ENCODE data around the gene SRGAP1. TPM values are rescaled to one million over a fixed set of nuclear protein-coding genes. Genes with fewer than 3 reads are reported as not detected.
"Not testable (repeated sequence)": the region's sequence is repeated elsewhere in the genome, so short reads cannot be mapped to it uniquely, and the experiment has no call there.

The SRGAP1 gene
- total RNA-seq, 2 experiments from 2014 or later = 0.03 to 0.08 TPM

- Mint-ChIP-seq H3K36me3 (no peaks in the 10 kb centered on the region), H3K4me3 (no peak overlapping the region), H3K27me3 (no peaks in the 10 kb centered on the region), H3K9me3 (no peaks in the 10 kb centered on the region), H3K27ac (no peak overlapping the region), H3K4me1 (no peaks in the 10 kb centered on the region)
- DNase-seq (no peak), ATAC-seq (ENCODE audit: low read depth) (no peak)
- POLR2A ChIA-PET = no interaction called here
Observed at GRCh38 chr12:64070454-64070853, 226.0 kb downstream of the SRGAP1 start.

GRCh38 chr12:64072916-64073575, 228.5 kb downstream of the SRGAP1 start:
- H3K27me3 Mint-ChIP-seq = peaks cover 4% of the 10 kb centered on the region
- no peak for DNase-seq
- no peak overlapping the region for H3K4me3 Mint-ChIP-seq
- H3K36me3 Mint-ChIP-seq = no peaks in the 10 kb centered on the region
- no peak for ATAC-seq (ENCODE audit: low read depth)
- H3K9me3 Mint-ChIP-seq = no peaks in the 10 kb centered on the region
- POLR2A ChIA-PET = no interaction called here
- H3K4me1 Mint-ChIP-seq = no peaks in the 10 kb centered on the region
- H3K27ac Mint-ChIP-seq = no peak overlapping the region

- H3K36me3 Mint-ChIP-seq; H3K4me3 Mint-ChIP-seq; H3K27me3 Mint-ChIP-seq; POLR2A ChIA-PET; DNase-seq; H3K27ac Mint-ChIP-seq; H3K9me3 Mint-ChIP-seq; H3K4me1 Mint-ChIP-seq; ATAC-seq (ENCODE audit: low read depth): not testable (repeated sequence)
Observed at GRCh38 chr12:64076565-64076964, 232.1 kb downstream of the SRGAP1 start.

GRCh38 chr12:64077922-64078321, 233.4 kb downstream of the SRGAP1 start:
- no peak overlapping the region for H3K27ac Mint-ChIP-seq
- no peaks in the 10 kb centered on the region for H3K4me1 Mint-ChIP-seq
- H3K27me3 Mint-ChIP-seq = peaks cover 10% of the 10 kb centered on the region
- no peaks in the 10 kb centered on the region for H3K36me3 Mint-ChIP-seq
- POLR2A ChIA-PET = no interaction called here
- no peaks in the 10 kb centered on the region for H3K9me3 Mint-ChIP-seq
- H3K4me3 Mint-ChIP-seq = no peak overlapping the region
- no peak for DNase-seq
- no peak for ATAC-seq (ENCODE audit: low read depth)

GRCh38 chr12:64080319-64081007, 236.0 kb downstream of the SRGAP1 start:
- POLR2A ChIA-PET = no interaction called here
- H3K27ac Mint-ChIP-seq = no peak overlapping the region
- H3K4me1 Mint-ChIP-seq = no peaks in the 10 kb centered on the region
- no peak overlapping the region for H3K4me3 Mint-ChIP-seq
- DNase-seq (no peak), ATAC-seq (ENCODE audit: low read depth) (no peak)
- H3K27me3 Mint-ChIP-seq = peaks cover 10% of the 10 kb centered on the region
- H3K9me3 Mint-ChIP-seq = no peaks in the 10 kb centered on the region
- no peaks in the 10 kb centered on the region for H3K36me3 Mint-ChIP-seq

- DNase-seq = no peak
- Mint-ChIP-seq H3K27me3 (peaks cover 10% of the 10 kb centered on the region), H3K4me3 (no peak overlapping the region), H3K36me3 (no peaks in the 10 kb centered on the region), H3K27ac (no peak overlapping the region), H3K9me3 (no peaks in the 10 kb centered on the region), H3K4me1 (no peaks in the 10 kb centered on the region)
- POLR2A ChIA-PET = no interaction called here
- ATAC-seq (ENCODE audit: low read depth) = no peak
Observed at GRCh38 chr12:64081008-64081404, 236.5 kb downstream of the SRGAP1 start.

- H3K36me3 Mint-ChIP-seq = no peaks in the 10 kb centered on the region
Observed at GRCh38 chr12:64082116-64082515, 237.6 kb downstream of the SRGAP1 start.

GRCh38 chr12:64082866-64083268, 238.4 kb downstream of the SRGAP1 start:
- no peak overlapping the region for H3K4me3 Mint-ChIP-seq
- H3K9me3 Mint-ChIP-seq = no peaks in the 10 kb centered on the region
- no peak overlapping the region for H3K27ac Mint-ChIP-seq
- H3K36me3 Mint-ChIP-seq = no peaks in the 10 kb centered on the region
- peaks cover 9% of the 10 kb centered on the region for H3K27me3 Mint-ChIP-seq
- DNase-seq (no peak), ATAC-seq (ENCODE audit: low read depth) (no peak)
- no peaks in the 10 kb centered on the region for H3K4me1 Mint-ChIP-seq
- POLR2A ChIA-PET = no interaction called here

More at GRCh38 chr12:64082116-64082515, 237.6 kb downstream of the SRGAP1 start:
- H3K27me3 Mint-ChIP-seq = peaks cover 14% of the 10 kb centered on the region
- POLR2A ChIA-PET = no interaction called here
- no peaks in the 10 kb centered on the region for H3K9me3 Mint-ChIP-seq
- H3K27ac Mint-ChIP-seq = no peak overlapping the region
- ATAC-seq (ENCODE audit: low read depth) = no peak
- H3K4me1 Mint-ChIP-seq = no peaks in the 10 kb centered on the region
- no peak overlapping the region for H3K4me3 Mint-ChIP-seq
- no peak for DNase-seq

GRCh38 chr12:64083285-64084210, 239.0 kb downstream of the SRGAP1 start:
- H3K4me3 Mint-ChIP-seq = no peak overlapping the region
- peaks cover 9% of the 10 kb centered on the region for H3K27me3 Mint-ChIP-seq
- POLR2A ChIA-PET = no interaction called here
- ATAC-seq (ENCODE audit: low read depth) (no peak), DNase-seq (no peak)
- peaks cover 5% of the 10 kb centered on the region for H3K4me1 Mint-ChIP-seq
- H3K9me3 Mint-ChIP-seq = no peaks in the 10 kb centered on the region
- no peaks in the 10 kb centered on the region for H3K36me3 Mint-ChIP-seq
- H3K27ac Mint-ChIP-seq = no peak overlapping the region

- POLR2A ChIA-PET = no interaction called here
- Mint-ChIP-seq H3K27me3 (peaks cover 17% of the 10 kb centered on the region), H3K4me1 (peaks cover 6% of the 10 kb centered on the region), H3K36me3 (no peaks in the 10 kb centered on the region), H3K4me3 (no peak overlapping the region), H3K9me3 (no peaks in the 10 kb centered on the region), H3K27ac (no peak overlapping the region)
- DNase-seq (no peak), ATAC-seq (ENCODE audit: low read depth) (no peak)
Observed at GRCh38 chr12:64085154-64085553, 240.7 kb downstream of the SRGAP1 start.

GRCh38 chr12:64085996-64086395, 241.5 kb downstream of the SRGAP1 start:
- ATAC-seq (ENCODE audit: low read depth) (no peak), DNase-seq (no peak)
- Mint-ChIP-seq H3K4me3 (no peak overlapping the region), H3K9me3 (no peaks in the 10 kb centered on the region), H3K27me3 (peaks cover 12% of the 10 kb centered on the region), H3K27ac (no peak overlapping the region), H3K36me3 (no peaks in the 10 kb centered on the region), H3K4me1 (peaks cover 6% of the 10 kb centered on the region)
- POLR2A ChIA-PET = no interaction called here

- peaks cover 13% of the 10 kb centered on the region for H3K27me3 Mint-ChIP-seq
- ATAC-seq (ENCODE audit: low read depth) (no peak), DNase-seq (no peak)
- no peak overlapping the region for H3K4me3 Mint-ChIP-seq
- H3K4me1 Mint-ChIP-seq = peaks cover 6% of the 10 kb centered on the region
- H3K27ac Mint-ChIP-seq = no peak overlapping the region
- H3K36me3 Mint-ChIP-seq = no peaks in the 10 kb centered on the region
- POLR2A ChIA-PET = no interaction called here
- H3K9me3 Mint-ChIP-seq = no peaks in the 10 kb centered on the region
Observed at GRCh38 chr12:64086946-64087345, 242.4 kb downstream of the SRGAP1 start.

GRCh38 chr12:64087761-64088160, 243.3 kb downstream of the SRGAP1 start:
- ATAC-seq (ENCODE audit: low read depth) (no peak), DNase-seq (no peak)
- Mint-ChIP-seq H3K4me3 (no peak overlapping the region), H3K36me3 (no peaks in the 10 kb centered on the region), H3K27ac (no peak overlapping the region), H3K9me3 (no peaks in the 10 kb centered on the region), H3K27me3 (peaks cover 13% of the 10 kb centered on the region), H3K4me1 (peaks cover 6% of the 10 kb centered on the region)
- POLR2A ChIA-PET = no interaction called here
